Neuron (in vitro differentiated cells): ENCODE data around the gene RNF213.

ENCODE experiments used
- H2AFZ ChIP-seq: one replicate; pipeline ENCODE4 v1.6.1; 2013; ENCODE audit warnings: low read depth, mild to moderate bottlenecking, inconsistent platforms, low read length, moderate library complexity
- H3K27me3 ChIP-seq: one replicate; pipeline ENCODE4 v1.6.1; 2013; ENCODE audit warnings: low read length; ENCODE audit not compliant: insufficient read depth
- H3K36me3 ChIP-seq: one replicate; pipeline ENCODE4 v1.6.1; 2013; ENCODE audit warnings: low read length; ENCODE audit not compliant: insufficient read depth
- H3K4me1 ChIP-seq: one replicate; pipeline ENCODE4 v1.6.1; 2013; ENCODE audit warnings: low read length; ENCODE audit not compliant: insufficient read depth
- H3K4me3 ChIP-seq: 2 replicates; pipeline ENCODE4 v1.5.1; 2013; ENCODE audit warnings: mild to moderate bottlenecking, low read length, moderate library complexity
- H3K9me3 ChIP-seq: one replicate; pipeline ENCODE4 v1.6.1; 2013; ENCODE audit warnings: low read length

The RNF213 gene

GRCh38 chr17:80220054-80220735 is 40.5 kb upstream of the RNF213 start, which contains the start of the genes SGSH and SLC26A11:
TSS of gene SGSH (minus strand) at chr17:80220333. CDS start at chr17:80220313, 20 bp downstream.
TSS of gene SLC26A11 (plus strand) at chr17:80220427. CDS start at chr17:80221561, 1,134 bp downstream.
- Histone ChIP-seq H3K36me3 (peaks cover 9% of the 10 kb centered on the region), H2AFZ (peak within 1 kb of the TSS; percentile 35), H3K27me3 (no peaks in the 10 kb centered on the region), H3K4me3 (peak within 1 kb of the TSS; percentile 51), H3K4me1 (peaks cover 17% of the 10 kb centered on the region), H3K9me3 (no peaks in the 10 kb centered on the region)

GRCh38 chr17:80220736-80221215 is 39.9 kb upstream of the RNF213 start:
- Histone ChIP-seq H3K9me3 (no peaks in the 10 kb centered on the region), H3K4me3 (peak overlapping the region; percentile 51), H3K4me1 (peaks cover 17% of the 10 kb centered on the region), H3K27me3 (no peaks in the 10 kb centered on the region), H2AFZ (peak overlapping the region; percentile 35), H3K36me3 (peaks cover 9% of the 10 kb centered on the region)

- peaks cover 17% of the 10 kb centered on the region for H3K4me1 ChIP-seq
These were observed 39.1 kb upstream of the RNF213 start for GRCh38 chr17:80221351-80222105.

GRCh38 chr17:80222376-80223141 is 38.1 kb upstream of the RNF213 start:
- H3K4me3 ChIP-seq: no peak overlapping the region
- H3K36me3 ChIP-seq: no peaks in the 10 kb centered on the region
- H3K27me3 ChIP-seq: no peaks in the 10 kb centered on the region
- peaks cover 17% of the 10 kb centered on the region for H3K4me1 ChIP-seq
- no peaks in the 10 kb centered on the region for H3K9me3 ChIP-seq
- H2AFZ ChIP-seq: no peak overlapping the region

More at GRCh38 chr17:80221351-80222105, 39.1 kb upstream of the RNF213 start:
- no peaks in the 10 kb centered on the region for H3K27me3 ChIP-seq
- H3K4me3 ChIP-seq: peak overlapping the region; percentile 51
- peaks cover 6% of the 10 kb centered on the region for H3K36me3 ChIP-seq
- no peaks in the 10 kb centered on the region for H3K9me3 ChIP-seq
- H2AFZ ChIP-seq: peak overlapping the region; percentile 35

- Histone ChIP-seq H3K4me3 (no peak overlapping the region), H3K36me3 (peaks cover 2% of the 10 kb centered on the region), H3K4me1 (peaks cover 17% of the 10 kb centered on the region), H2AFZ (no peak overlapping the region), H3K27me3 (no peaks in the 10 kb centered on the region), H3K9me3 (no peaks in the 10 kb centered on the region)
These were observed 37.4 kb upstream of the RNF213 start for GRCh38 chr17:80223142-80223815.

- no peaks in the 10 kb centered on the region for H3K27me3 ChIP-seq
- peaks cover 17% of the 10 kb centered on the region for H3K4me1 ChIP-seq
- H3K36me3 ChIP-seq: peaks cover 4% of the 10 kb centered on the region
- no peak overlapping the region for H3K4me3 ChIP-seq
- no peaks in the 10 kb centered on the region for H3K9me3 ChIP-seq
- H2AFZ ChIP-seq: no peak overlapping the region
These were observed 36.7 kb upstream of the RNF213 start for GRCh38 chr17:80223838-80224497.

GRCh38 chr17:80224683-80225082 is 36.0 kb upstream of the RNF213 start:
- Histone ChIP-seq H3K4me1 (peaks cover 10% of the 10 kb centered on the region), H2AFZ (no peak overlapping the region), H3K9me3 (peaks cover 2% of the 10 kb centered on the region), H3K36me3 (peaks cover 4% of the 10 kb centered on the region), H3K27me3 (no peaks in the 10 kb centered on the region), H3K4me3 (no peak overlapping the region)

- Histone ChIP-seq H3K36me3 (peaks cover 4% of the 10 kb centered on the region), H2AFZ (no peak overlapping the region), H3K4me3 (no peak overlapping the region), H3K9me3 (peaks cover 2% of the 10 kb centered on the region), H3K4me1 (peaks cover 8% of the 10 kb centered on the region), H3K27me3 (no peaks in the 10 kb centered on the region)
These were observed 35.4 kb upstream of the RNF213 start for GRCh38 chr17:80225230-80225629.

- Histone ChIP-seq H3K36me3 (peaks cover 10% of the 10 kb centered on the region), H2AFZ (no peak overlapping the region), H3K4me1 (no peaks in the 10 kb centered on the region), H3K9me3 (peaks cover 5% of the 10 kb centered on the region), H3K4me3 (no peak overlapping the region), H3K27me3 (no peaks in the 10 kb centered on the region)
These were observed 33.5 kb upstream of the RNF213 start for GRCh38 chr17:80227156-80227555.

- peaks cover 13% of the 10 kb centered on the region for H3K36me3 ChIP-seq
- H3K27me3 ChIP-seq: no peaks in the 10 kb centered on the region
- no peak overlapping the region for H3K4me3 ChIP-seq
- peaks cover 7% of the 10 kb centered on the region for H3K9me3 ChIP-seq
- no peak overlapping the region for H2AFZ ChIP-seq
- no peaks in the 10 kb centered on the region for H3K4me1 ChIP-seq
These were observed 33.0 kb upstream of the RNF213 start for GRCh38 chr17:80227666-80228065.

GRCh38 chr17:80228477-80228876 is 32.2 kb upstream of the RNF213 start:
- Histone ChIP-seq H3K4me1 (no peaks in the 10 kb centered on the region), H3K27me3 (no peaks in the 10 kb centered on the region), H3K4me3 (no peak overlapping the region), H3K9me3 (peaks cover 11% of the 10 kb centered on the region), H2AFZ (no peak overlapping the region), H3K36me3 (peaks cover 16% of the 10 kb centered on the region)

GRCh38 chr17:80229011-80229410 is 31.6 kb upstream of the RNF213 start:
- no peak overlapping the region for H3K4me3 ChIP-seq
- peaks cover 17% of the 10 kb centered on the region for H3K36me3 ChIP-seq
- H3K9me3 ChIP-seq: peaks cover 14% of the 10 kb centered on the region
- H2AFZ ChIP-seq: no peak overlapping the region
- H3K4me1 ChIP-seq: no peaks in the 10 kb centered on the region
- no peaks in the 10 kb centered on the region for H3K27me3 ChIP-seq
